Choroid plexus epithelial cell (primary cell): ENCODE measurements around the gene COL15A1.

Experiments used
- DNase-seq: peaks from one replicate; pipeline ENCODE4 v3.0.0-alpha.2; 2010; ENCODE audit warnings: low read depth
- H3K4me3 ChIP-seq: 2 replicates; pipeline ENCODE4 v1.5.1; 2011; ENCODE audit warnings: low read depth, mild to moderate bottlenecking, control low read depth, low read length, moderate library complexity
- CTCF ChIP-seq: conservative IDR thresholded peaks from 2 replicates; pipeline ENCODE4 v1.5.1; 2011; ENCODE audit warnings: low read depth, mild to moderate bottlenecking, control low read depth, inconsistent platforms, low read length, moderate library complexity

COL15A1 gene

DNA sequence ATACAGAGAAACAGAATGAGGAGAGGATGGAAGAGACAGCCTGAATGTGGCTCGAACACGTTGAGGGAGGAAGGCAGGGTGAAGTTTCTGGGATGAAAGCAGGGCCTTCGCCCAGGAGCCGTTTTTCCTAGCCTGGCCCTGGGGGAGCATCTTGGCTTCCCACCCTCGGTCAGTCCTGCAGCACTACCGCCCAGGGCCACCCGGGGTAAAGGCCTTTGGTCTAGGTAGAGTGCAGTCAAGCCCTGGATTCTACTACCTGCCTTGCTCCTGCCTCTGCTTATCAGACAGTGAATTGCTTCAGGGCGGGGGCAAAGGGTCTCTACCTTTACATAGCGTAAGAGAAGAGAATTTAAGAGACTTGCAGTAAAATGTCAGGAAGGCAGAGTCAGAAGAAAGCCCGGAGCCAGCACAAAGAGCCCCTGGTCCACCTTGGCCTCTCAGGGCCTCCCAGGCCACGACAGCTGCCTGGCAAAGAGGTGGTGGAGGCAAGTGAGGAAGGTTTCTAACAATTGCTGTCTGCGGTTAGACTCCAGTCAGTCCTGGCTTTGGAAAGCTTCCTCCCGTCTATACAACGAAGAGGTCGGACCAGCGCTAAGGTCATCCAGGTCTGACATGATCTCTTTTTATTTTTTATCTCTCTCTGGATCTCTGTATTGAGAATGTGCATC is 17.9 kb downstream of the COL15A1 start:
- no peak for DNase-seq
- H3K4me3 ChIP-seq = no peak overlapping the region
- no peak for TF ChIP-seq CTCF

DNA sequence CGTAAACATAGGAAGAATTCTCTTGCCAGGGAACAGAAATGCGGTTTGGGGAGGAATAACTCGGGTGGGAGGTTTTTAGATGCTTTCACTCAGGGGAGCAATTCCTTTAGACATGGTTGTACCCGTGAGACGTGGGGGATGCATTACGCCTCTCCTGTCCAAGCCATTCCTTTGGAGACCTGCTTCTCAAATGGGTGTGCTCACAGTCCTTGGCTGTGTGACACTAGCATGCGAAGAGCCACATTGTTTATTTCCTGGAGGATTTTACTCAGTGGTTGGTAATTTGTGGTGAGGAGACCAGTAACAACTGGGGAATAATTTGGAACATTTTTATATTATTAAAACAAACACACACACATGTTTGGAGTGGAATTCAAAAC is 18.5 kb downstream of the COL15A1 start:
- no peak overlapping the region for H3K4me3 ChIP-seq
- no peak for DNase-seq
- TF ChIP-seq CTCF = no peak

- no peak overlapping the region for H3K4me3 ChIP-seq
- DNase-seq = peak; percentile 41
- no peak for TF ChIP-seq CTCF
Observed at GRCh38 chr9:98962861-98963260, 19.2 kb downstream of the COL15A1 start.

- peak; percentile 35 for DNase-seq
- no peak overlapping the region for H3K4me3 ChIP-seq
- TF ChIP-seq CTCF = no peak
Observed at GRCh38 chr9:98964201-98964600, 20.5 kb downstream of the COL15A1 start.

- no peak for TF ChIP-seq CTCF
- no peak overlapping the region for H3K4me3 ChIP-seq
- DNase-seq = no peak
Observed at GRCh38 chr9:98964911-98965336, 21.2 kb downstream of the COL15A1 start.

DNA sequence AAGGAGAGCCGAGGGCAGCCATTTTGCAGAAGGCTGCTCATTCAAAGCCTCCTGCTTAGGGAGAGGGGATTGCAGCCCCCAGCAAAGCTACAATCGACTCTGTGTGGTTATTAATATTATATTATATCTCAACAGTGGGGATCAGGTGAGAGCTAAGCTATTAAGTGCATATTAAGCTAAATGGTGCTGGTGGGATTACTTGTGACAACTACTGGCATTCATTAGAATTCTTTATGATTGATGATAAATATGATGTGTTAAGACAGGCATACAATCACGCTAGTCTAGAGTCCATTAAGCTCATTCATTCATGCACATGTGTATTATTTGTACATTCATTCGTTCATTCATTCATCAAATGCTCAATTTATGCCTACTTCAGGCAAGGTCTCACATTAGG is 23.0 kb downstream of the COL15A1 start:
- no peak overlapping the region for H3K4me3 ChIP-seq
- DNase-seq = no peak
- TF ChIP-seq CTCF = no peak

GRCh38 chr9:98967257-98967656 is 23.6 kb downstream of the COL15A1 start:
- no peak for TF ChIP-seq CTCF
- no peak overlapping the region for H3K4me3 ChIP-seq
- DNase-seq = no peak
